HG03442 (cell line): ENCODE measurements around the gene PKP2.
"Not testable (repeated sequence)": the region's sequence is repeated elsewhere in the genome, so short reads cannot be mapped to it uniquely, and the experiment has no call there.

Experiments
- ATAC-seq: cut with Tn5 transposase; IDR thresholded peaks from one replicate; pipeline ENCODE4 v1.9.1; 2021; ENCODE audit warnings: mild to moderate bottlenecking, moderate library complexity; ENCODE audit not compliant: unreplicated experiment

The PKP2 gene

GRCh38 chr12:32864731-32865130 is 31.8 kb downstream of the PKP2 start:
- no peak for ATAC-seq

- no peak for ATAC-seq
These were observed 33.4 kb downstream of the PKP2 start for GRCh38 chr12:32863128-32863527.

GRCh38 chr12:32861658-32862057 is 34.9 kb downstream of the PKP2 start:
- ATAC-seq = not testable (repeated sequence)

- no peak for ATAC-seq
These were observed 36.4 kb downstream of the PKP2 start for GRCh38 chr12:32860192-32860591.

- ATAC-seq = no peak
These were observed 37.2 kb downstream of the PKP2 start for GRCh38 chr12:32859389-32859788.

GRCh38 chr12:32854716-32855115 is 41.9 kb downstream of the PKP2 start:
- no peak for ATAC-seq

GRCh38 chr12:32854097-32854496 is 42.5 kb downstream of the PKP2 start:
- no peak for ATAC-seq

- no peak for ATAC-seq
These were observed 49.3 kb downstream of the PKP2 start for GRCh38 chr12:32847287-32847686.

- no peak for ATAC-seq
These were observed 50.5 kb downstream of the PKP2 start for GRCh38 chr12:32846053-32846452.

GRCh38 chr12:32843528-32844095 is 53.0 kb downstream of the PKP2 start:
- ATAC-seq = no peak

GRCh38 chr12:32841061-32841460 is 55.5 kb downstream of the PKP2 start:
- ATAC-seq = no peak

GRCh38 chr12:32839828-32840227 is 56.7 kb downstream of the PKP2 start:
- no peak for ATAC-seq

GRCh38 chr12:32837974-32838373 is 58.6 kb downstream of the PKP2 start:
- ATAC-seq = no peak

GRCh38 chr12:32836710-32837109 is 59.9 kb downstream of the PKP2 start:
- no peak for ATAC-seq

- ATAC-seq = no peak
These were observed 62.5 kb downstream of the PKP2 start for GRCh38 chr12:32834122-32834521.

GRCh38 chr12:32828552-32828951 is 68.0 kb downstream of the PKP2 start:
- no peak for ATAC-seq

GRCh38 chr12:32828120-32828519 is 68.5 kb downstream of the PKP2 start:
- no peak for ATAC-seq

GRCh38 chr12:32826807-32827412 is 69.7 kb downstream of the PKP2 start:
- ATAC-seq = no peak

- no peak for ATAC-seq
These were observed 72.0 kb downstream of the PKP2 start for GRCh38 chr12:32824596-32824995.

GRCh38 chr12:32822344-32822743 is 74.2 kb downstream of the PKP2 start:
- no peak for ATAC-seq

- no peak for ATAC-seq
These were observed 74.9 kb downstream of the PKP2 start for GRCh38 chr12:32821710-32822109.

- no peak for ATAC-seq
These were observed 75.3 kb downstream of the PKP2 start for GRCh38 chr12:32821293-32821692.

GRCh38 chr12:32820376-32820931 is 76.1 kb downstream of the PKP2 start:
- ATAC-seq = no peak
